Measurements from ENCODE around the gene PSMC1. TPM values are rescaled to one million over a fixed set of nuclear protein-coding genes. Genes with fewer than 3 reads are reported as not detected.

Gene PSMC1
- total and polyA plus RNA-seq, 2 experiments from 2014 or later = 112 to 139 TPM

- peaks cover 10% of the 10 kb centered on the region for H3K36me3 ChIP-seq (ENCODE audit: insufficient read depth)
- no peak overlapping the region for H3K27ac ChIP-seq (ENCODE audit: low read depth)
- peaks cover 4% of the 10 kb centered on the region; the same call in 1 of the 2 replicates for H3K4me1 ChIP-seq (ENCODE audit: insufficient read depth)
- H3K36me3 Mint-ChIP-seq (ENCODE audit: low read depth) = peaks cover 23% of the 10 kb centered on the region
- peaks cover 11% of the 10 kb centered on the region for H3K27me3 Mint-ChIP-seq (ENCODE audit: insufficient read depth, low read depth, poor library complexity)
- H3K9me3 Mint-ChIP-seq = no peaks in the 10 kb centered on the region; the same call in 2 of the 3 replicates
- H3F3A ChIP-seq (replicated peaks; ENCODE audit: low read depth) = no peaks in the 10 kb centered on the region
- H3K27ac Mint-ChIP-seq = no peak overlapping the region
- peaks cover 39% of the 10 kb centered on the region for H3K79me2 ChIP-seq (replicated peaks; ENCODE audit: insufficient read depth)
- ATAC-seq (no peak), DNase-seq (ENCODE audit: low spot score) (no peak)
- H3K4me2 ChIP-seq = peak overlapping the region; percentile 95
- peak overlapping the region; percentile 92 for H3K4me3 Mint-ChIP-seq
- no peaks in the 10 kb centered on the region for H3K9me2 ChIP-seq (ENCODE audit: insufficient read depth)
- peak overlapping the region; percentile 90 for H2AFZ ChIP-seq
- H3K4me3 ChIP-seq = peak overlapping the region; percentile 94
- peaks cover 9% of the 10 kb centered on the region; the same call in 2 of the 3 replicates for H3K4me1 Mint-ChIP-seq
- H3K27me3 ChIP-seq (ENCODE audit: insufficient read depth) = peaks cover 3% of the 10 kb centered on the region; the same call in 1 of the 2 replicates
- peaks cover 12% of the 10 kb centered on the region; the same call in 1 of the 2 replicates for H4K20me1 ChIP-seq (replicated peaks; ENCODE audit: insufficient read depth)
- TF ChIP-seq CTCF (conservative IDR thresholded peaks at IDR 0.05; ENCODE audit: low read depth in 2 of 2) = no peak
- TF ChIP-seq EZH2 (IDR thresholded peaks at IDR 0.05; ENCODE audit: low read depth, unreplicated experiment) = no peak
- no peak for TF ChIP-seq POLR2AphosphoS5 (IDR thresholded peaks at IDR 0.05; ENCODE audit: low read depth)
- TF ChIP-seq NANOG (IDR thresholded peaks at IDR 0.05; ENCODE audit: borderline replicate concordance) = no peak
- no peak for TF ChIP-seq STAT1 (IDR thresholded peaks at IDR 0.05; ENCODE audit: unreplicated experiment)
- no peak for TF ChIP-seq EZH2phosphoT487 (IDR thresholded peaks at IDR 0.05; ENCODE audit: unreplicated experiment)
- TF ChIP-seq JUNB (IDR thresholded peaks at IDR 0.05; ENCODE audit: unreplicated experiment) = no peak
- no peak for TF ChIP-seq ZNF462 (CRISPR knock-in tag; IDR thresholded peaks at IDR 0.05)
- TF ChIP-seq REST (IDR thresholded peaks at IDR 0.05; ENCODE audit: unreplicated experiment) = no peak
- TF ChIP-seq ZNF114 (CRISPR knock-in tag; IDR thresholded peaks at IDR 0.05) = no peak
- no peak for TF ChIP-seq CREB1 (CRISPR knock-in tag; IDR thresholded peaks at IDR 0.05; ENCODE audit: low read depth)
Measured at GRCh38 chr14:90255871-90256270, 482 bp upstream of the PSMC1 start.

Data from GM23338 (cell line).